Bladder microvascular endothelial cell (primary cell): ENCODE measurements around the gene EDA2R. TPM values are rescaled to one million over a fixed set of nuclear protein-coding genes. Genes with fewer than 3 reads are reported as not detected.

Source experiments
- total RNA-seq: library from RNA; depleted of rRNA; stranded (reverse); fragments of >200 nt; gene quantifications from 2 replicates; pipeline ENCODE4 v1.2.3, GENCODE V29; 2014

EDA2R gene, protein sequence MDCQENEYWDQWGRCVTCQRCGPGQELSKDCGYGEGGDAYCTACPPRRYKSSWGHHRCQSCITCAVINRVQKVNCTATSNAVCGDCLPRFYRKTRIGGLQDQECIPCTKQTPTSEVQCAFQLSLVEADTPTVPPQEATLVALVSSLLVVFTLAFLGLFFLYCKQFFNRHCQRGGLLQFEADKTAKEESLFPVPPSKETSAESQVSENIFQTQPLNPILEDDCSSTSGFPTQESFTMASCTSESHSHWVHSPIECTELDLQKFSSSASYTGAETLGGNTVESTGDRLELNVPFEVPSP
- total RNA-seq: 1.8 and 7.2 TPM in 2 replicates

GRCh38 chrX:66638591-66639500 lies at the start of gene EDA2R:
TSS of gene EDA2R (minus strand) at chrX:66639078. CDS start at chrX:66616020, 23,058 bp downstream.

